K562 (cell line): Measurements from ENCODE around the gene DPY19L3.

ENCODE experiments used
- FOSL1 ChIP-seq: fragments of 200-800 bp; sonication (Bioruptor generic); conservative IDR thresholded peaks from 2 replicates; pipeline ENCODE4 v1.6.1; 2016; ENCODE audit warnings: missing genetic modification characterization, missing compliant biosample characterization
- HCFC1 ChIP-seq: IDR thresholded peaks from 2 replicates; pipeline ENCODE4 v1.6.1; 2012; ENCODE audit warnings: low read depth, low read length, improper control_type of control experiment
- JUND ChIP-seq, 2 experiments: IDR thresholded peaks; 2 replicates in 1 of 2; 3 replicates in 1 of 2; pipeline ENCODE4 v1.6.1; 2011; ENCODE audit warnings: borderline replicate concordance in 2 of 2, low read depth in 2 of 2, low read length in 2 of 2, improper control_type of control experiment in 1 of 2, missing biosample characterization in 1 of 2, missing genetic modification characterization in 1 of 2, missing genetic modification reagents in 1 of 2
- NR4A1 ChIP-seq, 2 experiments: fragments of 250-450 bp in 1 of 2; fragments of 450-650 bp in 1 of 2; sonication (Bioruptor Pico) in 1 of 2; IDR thresholded peaks; 2 replicates each; pipeline versions ENCODE4 v1.4.0 to v1.6.1; 2016 to 2020; ENCODE audit warnings: mild to moderate bottlenecking in 2 of 2, missing compliant biosample characterization in 1 of 2, missing genetic modification characterization in 1 of 2, moderate library complexity in 1 of 2
- SMAD3 ChIP-seq: fragments of 450-650 bp; formaldehyde crosslinking; conservative IDR thresholded peaks from 2 replicates; pipeline ENCODE4 v1.4.0; 2020; ENCODE audit warnings: mild to moderate bottlenecking
- ZZZ3 ChIP-seq: fragments of 450-650 bp; IDR thresholded peaks from 2 replicates; pipeline ENCODE4 v1.6.1; 2016; ENCODE audit warnings: antibody characterized with exemption, mild to moderate bottlenecking, moderate library complexity
- TF ChIP-seq, protein P1 (sequence below), 3 experiments: IDR thresholded peaks in 2 of 3; conservative IDR thresholded peaks in 1 of 3; 2 replicates each; pipeline ENCODE4 v1.5.1; 2011 to 2012; ENCODE audit warnings: low read length in 3 of 3, mild to moderate bottlenecking in 3 of 3, control low read depth in 2 of 3, improper control_type of control experiment in 1 of 3, inconsistent platforms in 1 of 3, low read depth in 1 of 3, mixed read lengths in 1 of 3, moderate library complexity in 1 of 3; ENCODE audit not compliant: insufficient read depth in 2 of 3

DNA sequence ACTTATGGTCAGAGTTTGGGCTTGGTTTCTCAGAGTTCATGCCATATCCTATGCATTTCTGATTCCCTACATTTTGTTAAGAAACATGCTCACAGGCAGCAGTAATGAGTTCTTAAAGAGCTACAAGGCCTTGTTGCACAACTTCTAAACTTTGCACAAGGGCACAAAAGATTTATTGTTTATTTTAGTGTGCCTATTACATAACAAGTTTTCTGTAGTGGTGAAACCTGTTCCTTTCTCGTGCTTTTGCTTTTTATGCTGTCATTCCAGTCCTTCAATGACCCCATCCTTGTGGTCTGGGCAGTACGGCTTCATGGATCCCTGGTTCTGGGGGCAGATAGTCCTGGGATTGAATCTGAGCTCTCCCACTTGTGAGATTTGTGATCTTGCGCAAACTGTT lies 42.4 kb upstream of the DPY19L3 start:
- no peak for TF ChIP-seq SMAD3
- TF ChIP-seq, protein P1, sequence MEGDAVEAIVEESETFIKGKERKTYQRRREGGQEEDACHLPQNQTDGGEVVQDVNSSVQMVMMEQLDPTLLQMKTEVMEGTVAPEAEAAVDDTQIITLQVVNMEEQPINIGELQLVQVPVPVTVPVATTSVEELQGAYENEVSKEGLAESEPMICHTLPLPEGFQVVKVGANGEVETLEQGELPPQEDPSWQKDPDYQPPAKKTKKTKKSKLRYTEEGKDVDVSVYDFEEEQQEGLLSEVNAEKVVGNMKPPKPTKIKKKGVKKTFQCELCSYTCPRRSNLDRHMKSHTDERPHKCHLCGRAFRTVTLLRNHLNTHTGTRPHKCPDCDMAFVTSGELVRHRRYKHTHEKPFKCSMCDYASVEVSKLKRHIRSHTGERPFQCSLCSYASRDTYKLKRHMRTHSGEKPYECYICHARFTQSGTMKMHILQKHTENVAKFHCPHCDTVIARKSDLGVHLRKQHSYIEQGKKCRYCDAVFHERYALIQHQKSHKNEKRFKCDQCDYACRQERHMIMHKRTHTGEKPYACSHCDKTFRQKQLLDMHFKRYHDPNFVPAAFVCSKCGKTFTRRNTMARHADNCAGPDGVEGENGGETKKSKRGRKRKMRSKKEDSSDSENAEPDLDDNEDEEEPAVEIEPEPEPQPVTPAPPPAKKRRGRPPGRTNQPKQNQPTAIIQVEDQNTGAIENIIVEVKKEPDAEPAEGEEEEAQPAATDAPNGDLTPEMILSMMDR (IDR thresholded peaks at IDR 0.05 in 2 of 3, conservative IDR thresholded peaks at IDR 0.05 in 1 of 3; ENCODE audit: insufficient read depth in 2 of 3, low read depth in 1 of 3, low read length in 3 of 3), result no peak
- no peak for TF ChIP-seq FOSL1 (tag)
- TF ChIP-seq ZZZ3, result no peak
- TF ChIP-seq HCFC1, result no peak
- TF ChIP-seq JUND (IDR thresholded peaks at IDR 0.05; ENCODE audit: borderline replicate concordance, low read depth, low read length), result no peak
- TF ChIP-seq JUND (tag; IDR thresholded peaks at IDR 0.05; ENCODE audit: borderline replicate concordance, low read depth, low read length), result no peak
- no peak for TF ChIP-seq NR4A1 (CRISPR knock-in tag; IDR thresholded peaks at IDR 0.05)
- no peak for TF ChIP-seq NR4A1 (tag; IDR thresholded peaks at IDR 0.05)
